Liver (tissue), 9 donors: ENCODE results near the gene LY86. TPM values are rescaled to one million over a fixed set of nuclear protein-coding genes. Genes with fewer than 3 reads are reported as not detected.

Experiments used
- DNase-seq: peaks from one replicate; pipeline ENCODE4 v3.0.0-alpha.2; 2017; ENCODE audit warnings: low spot score
- H3K27ac ChIP-seq, 2 donors: one replicate each; pipeline ENCODE4 v1.7.0; 2013; ENCODE audit warnings: inconsistent platforms in 2 of 2, low read length in 2 of 2, control low read depth in 1 of 2, low read depth in 1 of 2, mild to moderate bottlenecking in 1 of 2
- H3K27me3 ChIP-seq, 4 donors: one replicate each; pipeline versions ENCODE4 v1.6.1 to v1.7.0; 2013; ENCODE audit warnings: low read length in 3 of 4, inconsistent platforms in 1 of 4, mild to moderate bottlenecking in 1 of 4, moderate library complexity in 1 of 4; ENCODE audit not compliant: control insufficient read depth in 4 of 4, insufficient read depth in 4 of 4
- H3K36me3 ChIP-seq, 4 donors: one replicate each; pipeline versions ENCODE4 v1.6.1 to v1.7.0; 2013; ENCODE audit warnings: low read length in 3 of 4, mild to moderate bottlenecking in 3 of 4, low read depth in 1 of 4, moderate library complexity in 1 of 4; ENCODE audit not compliant: control insufficient read depth in 4 of 4, insufficient read depth in 3 of 4
- H3K4me1 ChIP-seq, 4 donors: one replicate each; pipeline versions ENCODE4 v1.6.1 to v1.7.0; 2013; ENCODE audit warnings: low read length in 3 of 4, mild to moderate bottlenecking in 3 of 4, moderate library complexity in 1 of 4; ENCODE audit not compliant: control insufficient read depth in 4 of 4, insufficient read depth in 4 of 4
- H3K4me3 ChIP-seq, 3 donors: one replicate each; pipeline versions ENCODE4 v1.6.1 to v1.7.0; 2013; ENCODE audit warnings: low read length in 3 of 3, control low read depth in 1 of 3, low read depth in 1 of 3, mild to moderate bottlenecking in 1 of 3
- H3K9ac ChIP-seq, 2 donors: one replicate each; pipeline ENCODE4 v1.7.0; 2013; ENCODE audit warnings: low read length in 2 of 2, mild to moderate bottlenecking in 2 of 2, moderate library complexity in 2 of 2, control low read depth in 1 of 2, low read depth in 1 of 2
- H3K9me3 ChIP-seq, 4 donors: one replicate each; pipeline versions ENCODE4 v1.6.1 to v1.7.0; 2013; ENCODE audit warnings: low read length in 3 of 4; ENCODE audit not compliant: control insufficient read depth in 4 of 4
- EGR1 ChIP-seq, 2 donors: IDR thresholded peaks; 2 replicates each; pipeline ENCODE4 v1.6.1; 2016 to 2018; ENCODE audit warnings: antibody characterized with exemption in 2 of 2, low read depth in 2 of 2
- FOXA1 ChIP-seq: IDR thresholded peaks from 2 replicates; pipeline ENCODE4 v1.6.1; 2016; ENCODE audit warnings: antibody characterized with exemption
- FOXA2 ChIP-seq: IDR thresholded peaks from 2 replicates; pipeline ENCODE4 v1.6.1; 2016; ENCODE audit warnings: antibody characterized with exemption
- GABPA ChIP-seq, 2 donors: IDR thresholded peaks in 1 of 2; conservative IDR thresholded peaks in 1 of 2; 2 replicates each; pipeline ENCODE4 v1.6.1; 2016; ENCODE audit warnings: antibody characterized with exemption in 2 of 2, mild to moderate bottlenecking in 1 of 2, moderate library complexity in 1 of 2
- HNF4A ChIP-seq, 2 donors: conservative IDR thresholded peaks; 2 replicates each; pipeline ENCODE4 v1.6.1; 2016; ENCODE audit warnings: antibody characterized with exemption in 2 of 2, mild to moderate bottlenecking in 2 of 2
- HNF4G ChIP-seq: IDR thresholded peaks from 2 replicates; pipeline ENCODE4 v1.6.1; 2016; ENCODE audit warnings: antibody characterized with exemption
- JUND ChIP-seq, 2 donors: IDR thresholded peaks; 2 replicates each; pipeline ENCODE4 v1.6.1; 2016; ENCODE audit warnings: antibody characterized with exemption in 2 of 2
- NR2F2 ChIP-seq: IDR thresholded peaks from 2 replicates; pipeline ENCODE4 v1.6.1; 2016; ENCODE audit warnings: antibody characterized with exemption
- RAD21 ChIP-seq, 2 donors: IDR thresholded peaks; 2 replicates each; pipeline ENCODE4 v1.6.1; 2016; ENCODE audit warnings: antibody characterized with exemption in 2 of 2, mild to moderate bottlenecking in 2 of 2
- RXRA ChIP-seq, 2 donors: IDR thresholded peaks; 2 replicates each; pipeline ENCODE4 v1.6.1; 2017 to 2018; ENCODE audit warnings: antibody characterized with exemption in 2 of 2, mild to moderate bottlenecking in 1 of 2
- SP1 ChIP-seq: IDR thresholded peaks from 2 replicates; pipeline ENCODE4 v1.6.1; 2018; ENCODE audit warnings: antibody characterized with exemption, mild to moderate bottlenecking
- TAF1 ChIP-seq: conservative IDR thresholded peaks from 2 replicates; pipeline ENCODE4 v1.6.1; 2016; ENCODE audit warnings: antibody characterized with exemption, mild to moderate bottlenecking
- YY1 ChIP-seq: IDR thresholded peaks from 2 replicates; pipeline ENCODE4 v1.6.1; 2016; ENCODE audit warnings: antibody characterized with exemption, mild to moderate bottlenecking
- WGBS: extraction: QIAGEN DNeasy Blood & Tissue Kit; methylation state at CpG from one replicate; pipeline ENCODE4 v1.1.7; 2013; 5-methylcytosine and 5-hydroxymethylcytosine counted together
- polyA plus RNA-seq, 2 donors: library from polyadenylated mRNA; stranded (reverse) in 1 of 2; unstranded in 1 of 2; fragments of 200-250 nt in 1 of 2; fragments of >200 nt in 1 of 2; fragmentation: Nextera tagmentation in 1 of 2; extraction: Ambion mirVana in 1 of 2; gene quantifications; one replicate each; pipeline versions ENCODE4 v1.2.1 to v1.2.3, GENCODE V29; 2013 to 2015
- total RNA-seq, 2 donors: library from RNA; depleted of rRNA; stranded (reverse); fragments of >200 nt; gene quantifications; one replicate each; pipeline ENCODE4 v1.2.3, GENCODE V29; 2014
- TF ChIP-seq, protein P1 (sequence below): IDR thresholded peaks from 2 replicates; pipeline ENCODE4 v1.6.1; 2016; ENCODE audit warnings: antibody characterized with exemption
- TF ChIP-seq, protein P2 (sequence below): IDR thresholded peaks from 2 replicates; pipeline ENCODE4 v1.6.1; 2016; ENCODE audit warnings: antibody characterized with exemption, mild to moderate bottlenecking
- TF ChIP-seq, protein P3 (sequence below): IDR thresholded peaks from 2 replicates; pipeline ENCODE4 v1.6.1; 2016; ENCODE audit warnings: antibody characterized with exemption
- TF ChIP-seq, protein P4 (sequence below): IDR thresholded peaks from 2 replicates; pipeline ENCODE4 v1.6.1; 2016; ENCODE audit warnings: antibody characterized with exemption
- TF ChIP-seq, protein P5 (sequence below): fragments of 150-350 bp; IDR thresholded peaks from 2 replicates; pipeline ENCODE4 v1.5.1; 2017; ENCODE audit warnings: improper control_type of control experiment, low read depth, low read length; ENCODE audit not compliant: missing input control
- donor health status: healthy.
- donor health status: healthy.
- donor health status: healthy.
- donor health status: healthy.
- donor health status: healthy.

The LY86 gene
- total and polyA plus RNA-seq, 4 donors: 1.4 to 7.8 (median 3.7) TPM

DNA sequence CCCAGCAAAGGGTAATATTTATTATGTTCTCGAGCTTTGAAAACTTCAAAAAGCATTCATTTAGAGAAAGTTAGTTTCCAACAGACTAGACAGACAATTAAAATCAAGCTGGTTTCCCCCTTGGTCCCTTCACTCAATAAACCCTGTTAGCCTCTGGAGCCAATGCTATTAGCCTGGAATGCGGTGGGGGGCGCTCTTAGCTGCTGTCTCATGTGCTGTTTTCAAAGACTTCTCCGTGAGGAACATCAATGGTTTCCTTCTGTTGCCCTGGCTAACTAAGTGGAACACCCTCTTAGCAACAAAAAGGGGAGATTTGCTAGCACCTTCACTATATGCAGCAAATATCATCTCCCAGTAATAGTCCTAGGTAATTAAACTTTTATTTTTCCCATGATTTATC lies 86.4 kb downstream of the LY86 start:
- no peak overlapping the region for H3K4me3 ChIP-seq
- DNase-seq: no peak
- no peaks in the 10 kb centered on the region for H3K27me3 ChIP-seq
- no peak overlapping the region for H3K27ac ChIP-seq
- peaks cover 6 to 29% (median 24%) of the 10 kb centered on the region in 4 donors for H3K4me1 ChIP-seq
- no peaks in the 10 kb centered on the region for H3K9me3 ChIP-seq
- TF ChIP-seq RAD21 (IDR thresholded peaks at IDR 0.05): no peak
- TF ChIP-seq, protein P1, sequence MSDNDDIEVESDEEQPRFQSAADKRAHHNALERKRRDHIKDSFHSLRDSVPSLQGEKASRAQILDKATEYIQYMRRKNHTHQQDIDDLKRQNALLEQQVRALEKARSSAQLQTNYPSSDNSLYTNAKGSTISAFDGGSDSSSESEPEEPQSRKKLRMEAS: no peak
- 48% methylated on average over 4 of the region's 4 CpGs for WGBS
- H3K9ac ChIP-seq: no peak overlapping the region
- no peaks in the 10 kb centered on the region for H3K36me3 ChIP-seq

DNA sequence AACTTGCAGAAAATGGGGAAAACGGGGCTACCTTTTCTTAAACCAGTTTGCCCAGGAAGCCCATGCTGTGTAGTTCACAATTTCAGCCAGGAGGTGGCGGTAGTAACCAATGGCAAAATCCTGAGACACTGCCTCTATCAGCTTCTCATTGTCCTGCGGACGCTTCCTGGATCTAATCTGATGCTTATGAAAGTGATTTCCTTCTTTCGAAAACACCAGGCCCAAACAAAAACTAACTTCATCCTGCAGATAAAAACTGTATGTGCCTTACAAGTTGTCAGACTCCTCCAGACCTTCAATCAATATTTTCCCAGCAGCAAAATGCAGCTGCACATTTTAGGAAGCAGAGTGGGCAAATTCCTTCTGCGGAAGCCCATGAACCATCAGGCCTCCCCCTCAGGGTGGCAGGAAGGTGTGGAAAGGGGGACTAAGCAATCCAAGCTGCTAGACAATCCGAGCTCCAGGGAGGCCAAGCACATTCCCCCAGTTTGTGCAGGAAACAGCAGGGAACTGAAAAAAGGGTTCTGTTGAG lies 88.5 kb downstream of the LY86 start:
- Histone ChIP-seq H3K36me3 (no peaks in the 10 kb centered on the region), H3K27me3 (no peaks in the 10 kb centered on the region), H3K4me1 (peaks cover 6 to 32% (median 28%) of the 10 kb centered on the region in 4 donors), H3K27ac (peak overlapping the region in 1 of 2 donors; percentile 32), H3K9me3 (no peaks in the 10 kb centered on the region), H3K9ac (no peak overlapping the region), H3K4me3 (no peak overlapping the region)
- 20% methylated on average over 7 of the region's 7 CpGs for WGBS
- TF ChIP-seq FOXA2 (no peak), RAD21 (IDR thresholded peaks at IDR 0.05) (peak; percentile 97), RXRA (IDR thresholded peaks at IDR 0.05) (no peak), NR2F2 (no peak), EGR1 (IDR thresholded peaks at IDR 0.05; ENCODE audit: low read depth in 2 of 2) (peak in 1 of 2 donors; percentile 20), JUND (IDR thresholded peaks at IDR 0.05) (no peak), HNF4G (no peak), TAF1 (no peak), SP1 (peak; percentile 13), YY1 (no peak), GABPA (IDR thresholded peaks at IDR 0.05 in 1 of 2, conservative IDR thresholded peaks at IDR 0.05 in 1 of 2) (no peak), HNF4A (conservative IDR thresholded peaks at IDR 0.05) (no peak), FOXA1 (no peak)
- TF ChIP-seq, protein P2, sequence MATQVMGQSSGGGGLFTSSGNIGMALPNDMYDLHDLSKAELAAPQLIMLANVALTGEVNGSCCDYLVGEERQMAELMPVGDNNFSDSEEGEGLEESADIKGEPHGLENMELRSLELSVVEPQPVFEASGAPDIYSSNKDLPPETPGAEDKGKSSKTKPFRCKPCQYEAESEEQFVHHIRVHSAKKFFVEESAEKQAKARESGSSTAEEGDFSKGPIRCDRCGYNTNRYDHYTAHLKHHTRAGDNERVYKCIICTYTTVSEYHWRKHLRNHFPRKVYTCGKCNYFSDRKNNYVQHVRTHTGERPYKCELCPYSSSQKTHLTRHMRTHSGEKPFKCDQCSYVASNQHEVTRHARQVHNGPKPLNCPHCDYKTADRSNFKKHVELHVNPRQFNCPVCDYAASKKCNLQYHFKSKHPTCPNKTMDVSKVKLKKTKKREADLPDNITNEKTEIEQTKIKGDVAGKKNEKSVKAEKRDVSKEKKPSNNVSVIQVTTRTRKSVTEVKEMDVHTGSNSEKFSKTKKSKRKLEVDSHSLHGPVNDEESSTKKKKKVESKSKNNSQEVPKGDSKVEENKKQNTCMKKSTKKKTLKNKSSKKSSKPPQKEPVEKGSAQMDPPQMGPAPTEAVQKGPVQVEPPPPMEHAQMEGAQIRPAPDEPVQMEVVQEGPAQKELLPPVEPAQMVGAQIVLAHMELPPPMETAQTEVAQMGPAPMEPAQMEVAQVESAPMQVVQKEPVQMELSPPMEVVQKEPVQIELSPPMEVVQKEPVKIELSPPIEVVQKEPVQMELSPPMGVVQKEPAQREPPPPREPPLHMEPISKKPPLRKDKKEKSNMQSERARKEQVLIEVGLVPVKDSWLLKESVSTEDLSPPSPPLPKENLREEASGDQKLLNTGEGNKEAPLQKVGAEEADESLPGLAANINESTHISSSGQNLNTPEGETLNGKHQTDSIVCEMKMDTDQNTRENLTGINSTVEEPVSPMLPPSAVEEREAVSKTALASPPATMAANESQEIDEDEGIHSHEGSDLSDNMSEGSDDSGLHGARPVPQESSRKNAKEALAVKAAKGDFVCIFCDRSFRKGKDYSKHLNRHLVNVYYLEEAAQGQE: no peak
- TF ChIP-seq, protein P3, sequence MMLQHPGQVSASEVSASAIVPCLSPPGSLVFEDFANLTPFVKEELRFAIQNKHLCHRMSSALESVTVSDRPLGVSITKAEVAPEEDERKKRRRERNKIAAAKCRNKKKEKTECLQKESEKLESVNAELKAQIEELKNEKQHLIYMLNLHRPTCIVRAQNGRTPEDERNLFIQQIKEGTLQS: no peak
- TF ChIP-seq, protein P4, sequence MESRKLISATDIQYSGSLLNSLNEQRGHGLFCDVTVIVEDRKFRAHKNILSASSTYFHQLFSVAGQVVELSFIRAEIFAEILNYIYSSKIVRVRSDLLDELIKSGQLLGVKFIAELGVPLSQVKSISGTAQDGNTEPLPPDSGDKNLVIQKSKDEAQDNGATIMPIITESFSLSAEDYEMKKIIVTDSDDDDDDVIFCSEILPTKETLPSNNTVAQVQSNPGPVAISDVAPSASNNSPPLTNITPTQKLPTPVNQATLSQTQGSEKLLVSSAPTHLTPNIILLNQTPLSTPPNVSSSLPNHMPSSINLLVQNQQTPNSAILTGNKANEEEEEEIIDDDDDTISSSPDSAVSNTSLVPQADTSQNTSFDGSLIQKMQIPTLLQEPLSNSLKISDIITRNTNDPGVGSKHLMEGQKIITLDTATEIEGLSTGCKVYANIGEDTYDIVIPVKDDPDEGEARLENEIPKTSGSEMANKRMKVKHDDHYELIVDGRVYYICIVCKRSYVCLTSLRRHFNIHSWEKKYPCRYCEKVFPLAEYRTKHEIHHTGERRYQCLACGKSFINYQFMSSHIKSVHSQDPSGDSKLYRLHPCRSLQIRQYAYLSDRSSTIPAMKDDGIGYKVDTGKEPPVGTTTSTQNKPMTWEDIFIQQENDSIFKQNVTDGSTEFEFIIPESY: no peak
- TF ChIP-seq, protein P1: no peak
- TF ChIP-seq, protein P5, sequence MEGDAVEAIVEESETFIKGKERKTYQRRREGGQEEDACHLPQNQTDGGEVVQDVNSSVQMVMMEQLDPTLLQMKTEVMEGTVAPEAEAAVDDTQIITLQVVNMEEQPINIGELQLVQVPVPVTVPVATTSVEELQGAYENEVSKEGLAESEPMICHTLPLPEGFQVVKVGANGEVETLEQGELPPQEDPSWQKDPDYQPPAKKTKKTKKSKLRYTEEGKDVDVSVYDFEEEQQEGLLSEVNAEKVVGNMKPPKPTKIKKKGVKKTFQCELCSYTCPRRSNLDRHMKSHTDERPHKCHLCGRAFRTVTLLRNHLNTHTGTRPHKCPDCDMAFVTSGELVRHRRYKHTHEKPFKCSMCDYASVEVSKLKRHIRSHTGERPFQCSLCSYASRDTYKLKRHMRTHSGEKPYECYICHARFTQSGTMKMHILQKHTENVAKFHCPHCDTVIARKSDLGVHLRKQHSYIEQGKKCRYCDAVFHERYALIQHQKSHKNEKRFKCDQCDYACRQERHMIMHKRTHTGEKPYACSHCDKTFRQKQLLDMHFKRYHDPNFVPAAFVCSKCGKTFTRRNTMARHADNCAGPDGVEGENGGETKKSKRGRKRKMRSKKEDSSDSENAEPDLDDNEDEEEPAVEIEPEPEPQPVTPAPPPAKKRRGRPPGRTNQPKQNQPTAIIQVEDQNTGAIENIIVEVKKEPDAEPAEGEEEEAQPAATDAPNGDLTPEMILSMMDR: peak; percentile 99
- DNase-seq: peak; percentile 91
